Neural crest cell (in vitro differentiated cells): ENCODE measurements around the gene TRIL. TPM values are rescaled to one million over a fixed set of nuclear protein-coding genes. Genes with fewer than 3 reads are reported as not detected.

Experiments used
- DNase-seq: peaks from one replicate; pipeline ENCODE4 v3.0.0; 2021; ENCODE audit warnings: low read depth, mixed read lengths, low spot score
- H3K27ac Mint-ChIP-seq: one replicate; pipeline ENCODE4 v1.8.0; 2021; ENCODE audit warnings: mild to moderate bottlenecking, mixed read lengths; ENCODE audit not compliant: unreplicated experiment
- H3K27me3 Mint-ChIP-seq: 2 replicates; pipeline ENCODE4 v1.8.0; 2021; ENCODE audit warnings: low read depth, mild to moderate bottlenecking, mixed read lengths
- H3K36me3 Mint-ChIP-seq: 2 replicates; pipeline ENCODE4 v1.8.0; 2021; ENCODE audit warnings: low read depth, mild to moderate bottlenecking, mixed read lengths
- H3K4me1 Mint-ChIP-seq: 2 replicates; pipeline ENCODE4 v1.8.0; 2021; ENCODE audit warnings: mixed read lengths
- H3K4me3 Mint-ChIP-seq: one replicate; pipeline ENCODE4 v1.8.0; 2021; ENCODE audit warnings: mild to moderate bottlenecking, mixed read lengths
- H3K9me3 Mint-ChIP-seq: 2 replicates; pipeline ENCODE4 v1.8.0; 2021; ENCODE audit warnings: mixed read lengths
- CTCF ChIP-seq: fragments of 200-600 bp; sonication (generic); conservative IDR thresholded peaks from 2 replicates; pipeline ENCODE4 v1.5.0; 2021; ENCODE audit warnings: antibody characterized with exemption, mild to moderate bottlenecking
- total RNA-seq: library from RNA; stranded (reverse); gene quantifications from 2 replicates; pipeline ENCODE4 v1.2.1, GENCODE V29; 2021

TRIL gene
- total RNA-seq, 1 donor from 2014 or later, result 60.7 TPM

- H3K36me3 Mint-ChIP-seq, result peaks cover 26% of the 10 kb centered on the region
- DNase-seq, result no peak
- no peaks in the 10 kb centered on the region for H3K27me3 Mint-ChIP-seq
- H3K9me3 Mint-ChIP-seq, result peaks cover 16% of the 10 kb centered on the region
- peaks cover 8% of the 10 kb centered on the region for H3K4me1 Mint-ChIP-seq
- H3K4me3 Mint-ChIP-seq, result no peak overlapping the region
- H3K27ac Mint-ChIP-seq, result no peak overlapping the region
- no peak for TF ChIP-seq CTCF
These were observed 17.9 kb upstream of the TRIL start for GRCh38 chr7:28976022-28976421.

- no peaks in the 10 kb centered on the region for H3K27me3 Mint-ChIP-seq
- H3K9me3 Mint-ChIP-seq, result peaks cover 24% of the 10 kb centered on the region
- no peak overlapping the region for H3K4me3 Mint-ChIP-seq
- no peak for DNase-seq
- no peak overlapping the region for H3K27ac Mint-ChIP-seq
- peaks cover 29% of the 10 kb centered on the region for H3K36me3 Mint-ChIP-seq
- no peaks in the 10 kb centered on the region for H3K4me1 Mint-ChIP-seq
- TF ChIP-seq CTCF, result no peak
These were observed 15.5 kb upstream of the TRIL start for GRCh38 chr7:28973591-28973990.

- no peak for DNase-seq
- Mint-ChIP-seq H3K4me3 (no peak overlapping the region), H3K27ac (no peak overlapping the region), H3K36me3 (no peaks in the 10 kb centered on the region), H3K27me3 (peaks cover 2% of the 10 kb centered on the region), H3K4me1 (peaks cover 3% of the 10 kb centered on the region), H3K9me3 (no peaks in the 10 kb centered on the region)
- no peak for TF ChIP-seq CTCF
These were observed 5.9 kb upstream of the TRIL start for GRCh38 chr7:28964056-28964455.

- no peak overlapping the region for H3K4me3 Mint-ChIP-seq
- no peak overlapping the region for H3K27ac Mint-ChIP-seq
- no peaks in the 10 kb centered on the region for H3K9me3 Mint-ChIP-seq
- DNase-seq, result no peak
- no peaks in the 10 kb centered on the region for H3K36me3 Mint-ChIP-seq
- TF ChIP-seq CTCF, result no peak
- peaks cover 17% of the 10 kb centered on the region for H3K4me1 Mint-ChIP-seq
- H3K27me3 Mint-ChIP-seq, result peaks cover 18% of the 10 kb centered on the region
These were observed 3.8 kb upstream of the TRIL start for GRCh38 chr7:28961972-28962371.

GRCh38 chr7:28960071-28960840, 2.1 kb upstream of the TRIL start:
- no peaks in the 10 kb centered on the region for H3K36me3 Mint-ChIP-seq
- TF ChIP-seq CTCF, result no peak
- H3K27me3 Mint-ChIP-seq, result peaks cover 20% of the 10 kb centered on the region
- H3K4me1 Mint-ChIP-seq, result peaks cover 19% of the 10 kb centered on the region
- H3K9me3 Mint-ChIP-seq, result no peaks in the 10 kb centered on the region
- no peak for DNase-seq
- no peak overlapping the region for H3K27ac Mint-ChIP-seq
- H3K4me3 Mint-ChIP-seq, result peak overlapping the region; percentile 7
